Liver (tissue), 9 donors: ENCODE measurements around the gene CORO7. TPM values are rescaled to one million over a fixed set of nuclear protein-coding genes. Genes with fewer than 3 reads are reported as not detected.

ENCODE experiments used
- DNase-seq: peaks from one replicate; pipeline ENCODE4 v3.0.0-alpha.2; 2017; ENCODE audit warnings: low spot score
- H3K27ac ChIP-seq, 2 donors: one replicate each; pipeline ENCODE4 v1.7.0; 2013; ENCODE audit warnings: inconsistent platforms in 2 of 2, low read length in 2 of 2, control low read depth in 1 of 2, low read depth in 1 of 2, mild to moderate bottlenecking in 1 of 2
- H3K27me3 ChIP-seq, 4 donors: one replicate each; pipeline versions ENCODE4 v1.6.1 to v1.7.0; 2013; ENCODE audit warnings: low read length in 3 of 4, inconsistent platforms in 1 of 4, mild to moderate bottlenecking in 1 of 4, moderate library complexity in 1 of 4; ENCODE audit not compliant: control insufficient read depth in 4 of 4, insufficient read depth in 4 of 4
- H3K36me3 ChIP-seq, 4 donors: one replicate each; pipeline versions ENCODE4 v1.6.1 to v1.7.0; 2013; ENCODE audit warnings: low read length in 3 of 4, mild to moderate bottlenecking in 3 of 4, low read depth in 1 of 4, moderate library complexity in 1 of 4; ENCODE audit not compliant: control insufficient read depth in 4 of 4, insufficient read depth in 3 of 4
- H3K4me1 ChIP-seq, 4 donors: one replicate each; pipeline versions ENCODE4 v1.6.1 to v1.7.0; 2013; ENCODE audit warnings: low read length in 3 of 4, mild to moderate bottlenecking in 3 of 4, moderate library complexity in 1 of 4; ENCODE audit not compliant: control insufficient read depth in 4 of 4, insufficient read depth in 4 of 4
- H3K4me3 ChIP-seq, 3 donors: one replicate each; pipeline versions ENCODE4 v1.6.1 to v1.7.0; 2013; ENCODE audit warnings: low read length in 3 of 3, control low read depth in 1 of 3, low read depth in 1 of 3, mild to moderate bottlenecking in 1 of 3
- H3K9ac ChIP-seq, 2 donors: one replicate each; pipeline ENCODE4 v1.7.0; 2013; ENCODE audit warnings: low read length in 2 of 2, mild to moderate bottlenecking in 2 of 2, moderate library complexity in 2 of 2, control low read depth in 1 of 2, low read depth in 1 of 2
- H3K9me3 ChIP-seq, 4 donors: one replicate each; pipeline versions ENCODE4 v1.6.1 to v1.7.0; 2013; ENCODE audit warnings: low read length in 3 of 4; ENCODE audit not compliant: control insufficient read depth in 4 of 4
- EGR1 ChIP-seq, 2 donors: IDR thresholded peaks; 2 replicates each; pipeline ENCODE4 v1.6.1; 2016 to 2018; ENCODE audit warnings: antibody characterized with exemption in 2 of 2, low read depth in 2 of 2
- FOXA1 ChIP-seq: IDR thresholded peaks from 2 replicates; pipeline ENCODE4 v1.6.1; 2016; ENCODE audit warnings: antibody characterized with exemption
- FOXA2 ChIP-seq: IDR thresholded peaks from 2 replicates; pipeline ENCODE4 v1.6.1; 2016; ENCODE audit warnings: antibody characterized with exemption
- GABPA ChIP-seq, 2 donors: IDR thresholded peaks in 1 of 2; conservative IDR thresholded peaks in 1 of 2; 2 replicates each; pipeline ENCODE4 v1.6.1; 2016; ENCODE audit warnings: antibody characterized with exemption in 2 of 2, mild to moderate bottlenecking in 1 of 2, moderate library complexity in 1 of 2
- HNF4A ChIP-seq, 2 donors: conservative IDR thresholded peaks; 2 replicates each; pipeline ENCODE4 v1.6.1; 2016; ENCODE audit warnings: antibody characterized with exemption in 2 of 2, mild to moderate bottlenecking in 2 of 2
- HNF4G ChIP-seq: IDR thresholded peaks from 2 replicates; pipeline ENCODE4 v1.6.1; 2016; ENCODE audit warnings: antibody characterized with exemption
- JUND ChIP-seq, 2 donors: IDR thresholded peaks; 2 replicates each; pipeline ENCODE4 v1.6.1; 2016; ENCODE audit warnings: antibody characterized with exemption in 2 of 2
- MAX ChIP-seq: IDR thresholded peaks from 2 replicates; pipeline ENCODE4 v1.6.1; 2016; ENCODE audit warnings: antibody characterized with exemption
- NR2F2 ChIP-seq: IDR thresholded peaks from 2 replicates; pipeline ENCODE4 v1.6.1; 2016; ENCODE audit warnings: antibody characterized with exemption
- RAD21 ChIP-seq, 2 donors: IDR thresholded peaks; 2 replicates each; pipeline ENCODE4 v1.6.1; 2016; ENCODE audit warnings: antibody characterized with exemption in 2 of 2, mild to moderate bottlenecking in 2 of 2
- RXRA ChIP-seq, 2 donors: IDR thresholded peaks; 2 replicates each; pipeline ENCODE4 v1.6.1; 2017 to 2018; ENCODE audit warnings: antibody characterized with exemption in 2 of 2, mild to moderate bottlenecking in 1 of 2
- SP1 ChIP-seq: IDR thresholded peaks from 2 replicates; pipeline ENCODE4 v1.6.1; 2018; ENCODE audit warnings: antibody characterized with exemption, mild to moderate bottlenecking
- TAF1 ChIP-seq: conservative IDR thresholded peaks from 2 replicates; pipeline ENCODE4 v1.6.1; 2016; ENCODE audit warnings: antibody characterized with exemption, mild to moderate bottlenecking
- YY1 ChIP-seq: IDR thresholded peaks from 2 replicates; pipeline ENCODE4 v1.6.1; 2016; ENCODE audit warnings: antibody characterized with exemption, mild to moderate bottlenecking
- WGBS: extraction: QIAGEN DNeasy Blood & Tissue Kit; methylation state at CpG from one replicate; pipeline ENCODE4 v1.1.7; 2013; 5-methylcytosine and 5-hydroxymethylcytosine counted together
- polyA plus RNA-seq, 2 donors: library from polyadenylated mRNA; stranded (reverse) in 1 of 2; unstranded in 1 of 2; fragments of 200-250 nt in 1 of 2; fragments of >200 nt in 1 of 2; fragmentation: Nextera tagmentation in 1 of 2; extraction: Ambion mirVana in 1 of 2; gene quantifications; one replicate each; pipeline versions ENCODE4 v1.2.1 to v1.2.3, GENCODE V29; 2013 to 2015
- total RNA-seq, 2 donors: library from RNA; depleted of rRNA; stranded (reverse); fragments of >200 nt; gene quantifications; one replicate each; pipeline ENCODE4 v1.2.3, GENCODE V29; 2014
- TF ChIP-seq, protein P1 (sequence below): IDR thresholded peaks from 2 replicates; pipeline ENCODE4 v1.6.1; 2016; ENCODE audit warnings: antibody characterized with exemption, mild to moderate bottlenecking
- TF ChIP-seq, protein P2 (sequence below): IDR thresholded peaks from 2 replicates; pipeline ENCODE4 v1.6.1; 2016; ENCODE audit warnings: antibody characterized with exemption
- TF ChIP-seq, protein P3 (sequence below): IDR thresholded peaks from 2 replicates; pipeline ENCODE4 v1.6.1; 2016; ENCODE audit warnings: antibody characterized with exemption
- TF ChIP-seq, protein P4 (sequence below): fragments of 150-350 bp; IDR thresholded peaks from 2 replicates; pipeline ENCODE4 v1.5.1; 2017; ENCODE audit warnings: improper control_type of control experiment, low read depth, low read length; ENCODE audit not compliant: missing input control
- donor health status: healthy.
- donor health status: healthy.
- donor health status: healthy.
- donor health status: healthy.
- donor health status: healthy.

Gene CORO7
- total and polyA plus RNA-seq, 4 donors = 7.3 to 21.5 (median 13.0) TPM

- H3K27me3 ChIP-seq = no peaks in the 10 kb centered on the region
- no peaks in the 10 kb centered on the region for H3K9me3 ChIP-seq
- whole genome bisulfite sequencing = 79% methylated on average over 19 of the region's 19 CpGs
- H3K27ac ChIP-seq = no peak overlapping the region
- no peak overlapping the region for H3K9ac ChIP-seq
- peaks cover 5 to 18% (median 11%) of the 10 kb centered on the region in 4 donors for H3K4me1 ChIP-seq
- no peak overlapping the region for H3K4me3 ChIP-seq
- H3K36me3 ChIP-seq = peaks cover 0 to 2% (median 0%) of the 10 kb centered on the region in 4 donors
- TF ChIP-seq TAF1 (no peak), MAX (no peak), YY1 (no peak), FOXA2 (no peak), FOXA1 (no peak), SP1 (no peak), NR2F2 (no peak), RXRA (IDR thresholded peaks at IDR 0.05) (no peak), GABPA (IDR thresholded peaks at IDR 0.05 in 1 of 2, conservative IDR thresholded peaks at IDR 0.05 in 1 of 2) (no peak), HNF4A (conservative IDR thresholded peaks at IDR 0.05) (no peak), JUND (IDR thresholded peaks at IDR 0.05) (no peak), RAD21 (IDR thresholded peaks at IDR 0.05) (no peak), EGR1 (IDR thresholded peaks at IDR 0.05; ENCODE audit: low read depth in 2 of 2) (no peak), HNF4G (no peak)
- TF ChIP-seq, protein P1, sequence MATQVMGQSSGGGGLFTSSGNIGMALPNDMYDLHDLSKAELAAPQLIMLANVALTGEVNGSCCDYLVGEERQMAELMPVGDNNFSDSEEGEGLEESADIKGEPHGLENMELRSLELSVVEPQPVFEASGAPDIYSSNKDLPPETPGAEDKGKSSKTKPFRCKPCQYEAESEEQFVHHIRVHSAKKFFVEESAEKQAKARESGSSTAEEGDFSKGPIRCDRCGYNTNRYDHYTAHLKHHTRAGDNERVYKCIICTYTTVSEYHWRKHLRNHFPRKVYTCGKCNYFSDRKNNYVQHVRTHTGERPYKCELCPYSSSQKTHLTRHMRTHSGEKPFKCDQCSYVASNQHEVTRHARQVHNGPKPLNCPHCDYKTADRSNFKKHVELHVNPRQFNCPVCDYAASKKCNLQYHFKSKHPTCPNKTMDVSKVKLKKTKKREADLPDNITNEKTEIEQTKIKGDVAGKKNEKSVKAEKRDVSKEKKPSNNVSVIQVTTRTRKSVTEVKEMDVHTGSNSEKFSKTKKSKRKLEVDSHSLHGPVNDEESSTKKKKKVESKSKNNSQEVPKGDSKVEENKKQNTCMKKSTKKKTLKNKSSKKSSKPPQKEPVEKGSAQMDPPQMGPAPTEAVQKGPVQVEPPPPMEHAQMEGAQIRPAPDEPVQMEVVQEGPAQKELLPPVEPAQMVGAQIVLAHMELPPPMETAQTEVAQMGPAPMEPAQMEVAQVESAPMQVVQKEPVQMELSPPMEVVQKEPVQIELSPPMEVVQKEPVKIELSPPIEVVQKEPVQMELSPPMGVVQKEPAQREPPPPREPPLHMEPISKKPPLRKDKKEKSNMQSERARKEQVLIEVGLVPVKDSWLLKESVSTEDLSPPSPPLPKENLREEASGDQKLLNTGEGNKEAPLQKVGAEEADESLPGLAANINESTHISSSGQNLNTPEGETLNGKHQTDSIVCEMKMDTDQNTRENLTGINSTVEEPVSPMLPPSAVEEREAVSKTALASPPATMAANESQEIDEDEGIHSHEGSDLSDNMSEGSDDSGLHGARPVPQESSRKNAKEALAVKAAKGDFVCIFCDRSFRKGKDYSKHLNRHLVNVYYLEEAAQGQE = no peak
- TF ChIP-seq, protein P2, sequence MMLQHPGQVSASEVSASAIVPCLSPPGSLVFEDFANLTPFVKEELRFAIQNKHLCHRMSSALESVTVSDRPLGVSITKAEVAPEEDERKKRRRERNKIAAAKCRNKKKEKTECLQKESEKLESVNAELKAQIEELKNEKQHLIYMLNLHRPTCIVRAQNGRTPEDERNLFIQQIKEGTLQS = no peak
- TF ChIP-seq, protein P3, sequence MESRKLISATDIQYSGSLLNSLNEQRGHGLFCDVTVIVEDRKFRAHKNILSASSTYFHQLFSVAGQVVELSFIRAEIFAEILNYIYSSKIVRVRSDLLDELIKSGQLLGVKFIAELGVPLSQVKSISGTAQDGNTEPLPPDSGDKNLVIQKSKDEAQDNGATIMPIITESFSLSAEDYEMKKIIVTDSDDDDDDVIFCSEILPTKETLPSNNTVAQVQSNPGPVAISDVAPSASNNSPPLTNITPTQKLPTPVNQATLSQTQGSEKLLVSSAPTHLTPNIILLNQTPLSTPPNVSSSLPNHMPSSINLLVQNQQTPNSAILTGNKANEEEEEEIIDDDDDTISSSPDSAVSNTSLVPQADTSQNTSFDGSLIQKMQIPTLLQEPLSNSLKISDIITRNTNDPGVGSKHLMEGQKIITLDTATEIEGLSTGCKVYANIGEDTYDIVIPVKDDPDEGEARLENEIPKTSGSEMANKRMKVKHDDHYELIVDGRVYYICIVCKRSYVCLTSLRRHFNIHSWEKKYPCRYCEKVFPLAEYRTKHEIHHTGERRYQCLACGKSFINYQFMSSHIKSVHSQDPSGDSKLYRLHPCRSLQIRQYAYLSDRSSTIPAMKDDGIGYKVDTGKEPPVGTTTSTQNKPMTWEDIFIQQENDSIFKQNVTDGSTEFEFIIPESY = no peak
- TF ChIP-seq, protein P4, sequence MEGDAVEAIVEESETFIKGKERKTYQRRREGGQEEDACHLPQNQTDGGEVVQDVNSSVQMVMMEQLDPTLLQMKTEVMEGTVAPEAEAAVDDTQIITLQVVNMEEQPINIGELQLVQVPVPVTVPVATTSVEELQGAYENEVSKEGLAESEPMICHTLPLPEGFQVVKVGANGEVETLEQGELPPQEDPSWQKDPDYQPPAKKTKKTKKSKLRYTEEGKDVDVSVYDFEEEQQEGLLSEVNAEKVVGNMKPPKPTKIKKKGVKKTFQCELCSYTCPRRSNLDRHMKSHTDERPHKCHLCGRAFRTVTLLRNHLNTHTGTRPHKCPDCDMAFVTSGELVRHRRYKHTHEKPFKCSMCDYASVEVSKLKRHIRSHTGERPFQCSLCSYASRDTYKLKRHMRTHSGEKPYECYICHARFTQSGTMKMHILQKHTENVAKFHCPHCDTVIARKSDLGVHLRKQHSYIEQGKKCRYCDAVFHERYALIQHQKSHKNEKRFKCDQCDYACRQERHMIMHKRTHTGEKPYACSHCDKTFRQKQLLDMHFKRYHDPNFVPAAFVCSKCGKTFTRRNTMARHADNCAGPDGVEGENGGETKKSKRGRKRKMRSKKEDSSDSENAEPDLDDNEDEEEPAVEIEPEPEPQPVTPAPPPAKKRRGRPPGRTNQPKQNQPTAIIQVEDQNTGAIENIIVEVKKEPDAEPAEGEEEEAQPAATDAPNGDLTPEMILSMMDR = no peak
- DNase-seq = no peak
Observed at GRCh38 chr16:4332623-4333307, 83.6 kb downstream of the CORO7 start.
